Activated CD4-positive, alpha-beta T cell treated with anti-CD3 and anti-CD28 coated beads, Interleukin-2, amount 50 U/mL, for 24 hours (primary cell): ENCODE data around the gene STK33.

Experiments used
- DNase-seq, 2 donors: peaks; one replicate each; pipeline ENCODE4 v3.0.0-alpha.2; 2020; ENCODE audit warnings: low read depth in 1 of 2, low spot score in 1 of 2

The STK33 gene

DNA sequence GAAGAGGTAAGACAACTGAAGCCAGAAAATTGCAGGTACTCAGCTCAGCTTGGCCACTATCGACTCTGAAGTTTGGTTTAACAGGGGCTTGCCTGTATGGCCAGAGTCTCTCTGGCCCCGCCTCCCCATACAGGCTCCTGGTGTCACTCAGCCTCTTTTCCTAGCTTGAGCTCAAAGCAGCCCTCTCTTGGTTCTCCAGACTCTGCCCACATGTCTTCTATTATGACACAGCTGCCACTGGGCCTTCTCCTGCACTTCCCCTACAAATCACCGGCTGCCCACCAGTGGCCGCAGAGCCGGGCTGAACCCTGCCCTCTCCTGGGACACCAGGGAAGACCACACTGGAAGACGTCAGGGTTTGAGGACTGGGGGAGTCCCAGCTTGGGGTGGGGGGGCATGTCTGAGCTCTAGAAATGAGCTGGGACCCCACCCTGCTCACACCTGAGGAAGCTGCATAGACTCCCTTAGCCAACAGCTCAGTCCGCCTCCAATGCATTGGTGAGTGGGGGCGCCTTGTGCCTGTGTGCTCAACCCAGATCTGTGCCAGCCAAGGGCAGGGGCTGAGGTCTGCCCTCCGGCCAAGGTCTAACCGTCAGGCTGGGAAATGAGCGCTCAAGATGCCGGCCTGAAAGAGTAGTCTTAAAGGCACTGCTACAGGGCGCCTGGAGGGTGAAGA is 236.0 kb downstream of the STK33 start:
- DNase-seq: no peak

DNA sequence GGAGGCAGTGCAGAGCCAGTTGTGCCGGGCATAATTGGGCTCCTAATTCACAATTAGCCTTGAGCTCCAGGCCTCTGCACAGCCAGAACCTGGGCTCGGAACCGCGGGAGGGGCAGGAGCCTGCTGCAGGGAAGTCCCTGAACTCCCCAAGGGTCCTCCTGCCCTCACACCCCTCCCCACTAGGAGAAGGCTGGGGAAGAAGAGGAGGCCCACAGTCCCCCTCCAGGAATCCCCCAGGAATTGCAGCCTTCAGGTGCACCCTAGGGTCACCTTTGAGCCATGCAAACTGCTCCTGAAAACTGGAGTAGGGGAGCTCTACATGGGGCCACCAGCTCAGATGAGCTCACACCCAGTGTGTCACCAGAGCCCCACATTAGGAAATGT is 236.5 kb downstream of the STK33 start:
- DNase-seq: no peak

DNA sequence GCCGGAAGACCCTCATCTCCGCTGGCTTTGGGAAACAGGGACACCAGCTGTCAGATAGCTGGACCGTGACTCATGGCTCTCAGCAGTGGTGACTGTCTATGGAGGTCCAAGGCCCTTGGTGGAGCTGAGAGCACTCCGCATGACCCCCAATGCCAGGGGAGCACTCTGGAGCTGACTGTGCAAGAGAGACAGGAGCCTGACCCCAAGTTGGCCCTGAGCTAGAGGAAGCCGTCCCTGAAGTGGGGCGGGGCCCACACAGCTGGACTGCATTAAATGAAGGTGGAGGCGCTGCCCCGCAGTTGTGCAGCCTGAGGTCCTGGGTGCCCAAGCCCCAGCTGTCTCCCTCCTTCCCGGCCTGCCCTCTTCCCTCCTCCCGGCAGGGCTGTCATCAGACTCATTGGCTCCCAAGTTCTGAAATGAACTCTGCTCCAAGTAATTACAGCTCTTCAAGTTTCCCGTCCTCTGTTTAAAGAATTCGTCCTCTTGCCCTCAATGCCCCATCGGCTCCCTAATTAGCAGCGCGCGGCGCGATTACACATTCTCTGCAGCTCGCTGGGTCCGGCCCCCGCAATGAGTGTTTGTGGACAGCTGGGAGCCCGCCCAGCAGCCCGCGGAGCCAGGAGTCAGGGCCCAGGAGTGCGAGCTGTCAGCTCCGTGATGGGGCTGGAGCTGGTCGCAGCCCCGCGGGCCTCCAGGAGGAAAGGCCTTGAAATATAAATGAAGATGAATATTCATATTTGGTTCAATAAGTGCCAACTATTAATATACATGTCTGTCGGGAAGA is 237.1 kb downstream of the STK33 start:
- DNase-seq: no peak

GRCh38 chr11:8356216-8356615 is 237.8 kb downstream of the STK33 start:
- no peak for DNase-seq

- DNase-seq: no peak
These were observed 238.6 kb downstream of the STK33 start for GRCh38 chr11:8355416-8355742.

DNA sequence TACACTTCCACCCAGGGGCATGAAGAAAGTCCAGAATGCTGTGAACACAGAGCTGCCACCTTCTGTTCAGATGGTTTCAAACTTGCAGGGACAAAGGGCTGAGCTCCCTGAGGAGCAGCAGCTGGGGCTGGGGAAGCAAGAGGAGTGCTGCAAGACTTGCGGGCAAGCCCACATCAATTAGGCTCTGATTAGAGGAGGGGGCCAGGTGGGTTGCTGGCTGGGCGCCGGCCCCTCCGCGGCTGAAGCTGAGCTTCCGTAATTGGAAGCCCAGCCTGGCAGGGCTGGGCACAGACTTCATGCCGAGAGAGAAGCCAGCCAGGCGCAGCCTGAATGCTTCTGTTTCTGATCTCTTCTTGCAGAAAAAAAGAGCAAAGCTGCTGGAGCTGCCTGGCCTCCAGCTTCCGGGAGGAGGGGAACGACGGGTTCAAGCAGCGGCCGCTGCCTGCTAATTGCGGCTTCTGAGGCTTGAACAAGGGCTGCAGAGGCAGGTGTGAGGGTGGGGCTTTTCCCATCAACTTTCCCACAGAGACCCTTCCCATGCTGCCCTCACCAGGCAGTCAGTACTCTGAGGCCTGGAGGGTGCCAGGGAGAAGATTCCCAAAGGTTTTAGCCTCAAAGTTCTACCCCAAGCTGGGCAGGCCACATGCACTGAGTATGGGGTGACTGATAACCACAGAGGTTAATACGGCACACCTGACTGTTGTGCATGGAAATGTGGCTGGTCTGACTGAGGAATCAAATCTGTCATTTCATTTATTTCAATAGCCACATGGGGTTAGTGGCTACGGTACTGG is 239.2 kb downstream of the STK33 start:
- DNase-seq: no peak

DNA sequence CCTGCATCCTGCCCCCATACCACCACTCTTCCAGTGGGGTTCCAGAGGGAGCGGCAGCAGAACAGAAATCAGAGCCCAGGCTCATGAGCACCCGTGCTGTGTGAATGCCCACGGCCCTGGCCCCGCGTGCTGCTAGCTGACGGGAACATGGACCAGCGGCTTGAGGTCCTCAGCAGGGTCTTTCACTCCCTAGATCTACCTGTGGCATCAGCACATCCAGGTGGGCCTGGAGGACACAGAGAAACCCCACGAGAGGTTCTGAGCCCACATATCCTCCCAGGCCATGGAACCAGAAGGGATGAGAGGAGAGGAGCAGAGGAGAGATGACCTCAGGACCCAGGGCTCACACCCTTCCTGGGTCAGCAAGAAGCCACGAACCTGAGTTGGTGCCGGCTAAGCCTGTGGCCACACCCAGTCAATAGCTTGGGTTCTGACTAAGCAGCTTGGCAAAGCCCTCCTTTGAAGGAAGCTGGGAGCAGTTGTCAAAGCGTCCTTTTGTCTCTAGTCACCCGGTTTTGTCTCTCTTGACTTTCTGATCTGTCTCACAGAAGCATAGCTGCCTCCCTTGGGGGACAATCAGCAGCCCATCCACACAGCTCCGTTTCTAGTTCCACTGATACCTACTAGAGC is 241.0 kb downstream of the STK33 start:
- DNase-seq: no peak

DNA sequence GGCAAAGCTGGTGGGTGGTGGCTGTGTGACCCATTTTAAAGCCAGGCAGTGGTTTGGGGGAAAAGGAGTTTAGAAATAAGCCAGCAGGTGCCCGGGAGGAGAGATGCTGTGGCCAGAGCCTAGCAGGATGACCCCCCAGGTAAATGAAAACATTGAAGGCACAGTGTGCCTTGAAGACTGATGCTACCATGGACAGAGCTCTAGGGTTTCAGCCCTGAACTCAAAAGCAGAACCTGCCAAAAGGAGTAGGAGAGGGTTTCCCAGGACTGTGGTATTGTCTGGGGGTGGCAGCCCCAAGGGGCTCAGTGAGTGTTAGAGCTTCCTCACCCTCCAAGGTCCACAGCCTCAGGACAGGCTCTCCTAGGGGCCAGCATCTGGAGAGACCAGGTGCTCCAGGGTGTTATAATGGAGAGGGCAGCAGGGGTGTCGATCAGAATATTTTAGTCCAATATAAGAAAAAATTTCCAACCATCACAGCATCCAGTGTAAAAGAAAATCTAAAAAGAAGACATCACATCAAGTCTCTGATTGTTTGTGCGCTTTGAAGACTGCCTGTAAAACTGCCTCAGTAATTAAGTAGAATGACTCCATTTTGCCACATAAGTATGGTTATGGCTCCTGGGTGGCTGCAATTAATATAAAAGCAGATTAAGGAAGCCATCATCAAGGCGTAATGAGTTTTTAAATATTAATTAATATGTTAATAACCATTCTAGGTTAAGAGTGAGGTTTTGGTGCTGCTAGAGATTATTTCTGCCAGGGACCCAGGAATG is 241.7 kb downstream of the STK33 start:
- no peak for DNase-seq

GRCh38 chr11:8351223-8351622 is 242.8 kb downstream of the STK33 start:
- DNase-seq: no peak

GRCh38 chr11:8347978-8348377 is 246.1 kb downstream of the STK33 start:
- DNase-seq: no peak

GRCh38 chr11:8346157-8346755 is 247.8 kb downstream of the STK33 start:
- no peak for DNase-seq

GRCh38 chr11:8345179-8345578 is 248.8 kb downstream of the STK33 start:
- DNase-seq: no peak

DNA sequence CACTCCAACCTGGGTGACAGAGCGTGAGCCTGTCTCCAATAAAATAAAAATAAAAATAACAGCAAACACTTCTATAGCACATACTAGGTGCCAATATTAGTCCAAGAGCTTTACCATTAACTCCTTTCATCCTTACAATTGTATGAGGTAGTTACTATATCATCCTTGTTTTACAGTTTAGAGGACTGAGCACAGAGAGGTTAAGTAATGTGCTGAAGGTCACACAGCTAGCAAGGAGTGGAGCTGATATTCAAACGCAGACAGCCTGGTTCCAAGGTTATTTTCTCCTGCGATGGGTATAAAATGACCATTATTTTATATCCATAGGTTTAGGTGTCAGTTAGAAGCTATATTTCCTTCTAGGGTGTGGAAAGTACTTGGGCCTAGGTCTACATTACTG is 249.7 kb downstream of the STK33 start:
- no peak for DNase-seq

DNA sequence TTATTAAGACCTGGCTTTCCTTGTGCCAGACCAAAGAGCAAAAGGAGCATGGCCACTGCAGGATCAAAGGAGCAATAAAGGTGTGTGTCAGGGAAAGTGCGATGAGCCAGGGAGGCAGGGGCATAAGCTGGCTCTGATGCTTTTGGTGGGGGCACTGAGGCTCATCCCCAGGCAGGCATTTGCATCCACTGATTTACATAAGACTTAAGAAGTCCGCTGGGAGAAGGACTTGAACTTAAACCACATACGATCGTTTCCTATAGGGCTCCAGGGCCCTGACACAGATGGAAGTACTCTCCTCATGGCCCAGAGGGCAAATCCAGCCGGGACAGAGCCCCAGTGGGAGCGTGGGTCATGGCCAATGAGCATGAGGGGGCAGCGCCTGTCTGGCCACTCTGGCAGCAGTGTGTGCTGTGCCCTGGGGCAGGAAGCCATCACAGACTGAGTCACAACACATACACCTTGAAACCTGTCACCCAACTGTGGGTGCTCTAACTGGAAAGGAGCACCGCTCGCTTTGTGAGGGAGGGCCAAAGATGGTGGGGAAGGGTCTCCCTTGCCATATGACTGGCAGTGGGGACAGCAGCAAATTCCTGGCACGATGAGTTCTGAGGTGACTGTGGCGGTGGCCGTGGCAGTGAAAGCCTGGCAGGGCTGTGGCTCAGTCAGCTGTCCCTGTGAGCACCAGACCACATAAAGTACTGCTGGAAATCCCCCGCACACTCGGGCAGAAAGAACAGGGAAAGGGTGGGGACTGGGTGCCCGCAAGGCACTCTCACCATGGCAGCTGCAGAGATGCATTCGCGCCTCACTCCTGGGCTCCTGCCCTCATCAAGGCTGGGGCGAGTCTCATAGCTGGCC is 251.0 kb downstream of the STK33 start:
- no peak for DNase-seq

GRCh38 chr11:8341996-8342395 is 252.0 kb downstream of the STK33 start:
- DNase-seq: no peak
